ENCODE measurements around the gene AVP. TPM values are rescaled to one million over a fixed set of nuclear protein-coding genes. Genes with fewer than 3 reads are reported as not detected.

Gene AVP
- total and polyA plus RNA-seq, 2 of the 13 experiments (the other 11 are each of a cell fraction or from before 2014, with no cell fraction given) = 0.12 TPM; not detected in 1

- TF ChIP-seq TMF1 (CRISPR knock-in tag; IDR thresholded peaks at IDR 0.05; ENCODE audit: low read depth) = no peak; the same call in 1 of the 2 replicates
- peak; percentile 16 for TF ChIP-seq XRCC5 (optimal IDR thresholded peaks at IDR 0.05; ENCODE audit: low read length)
- TF ChIP-seq USF2 (IDR thresholded peaks at IDR 0.05; ENCODE audit: low read depth, low read length) = no peak
- TF ChIP-seq USF2 (CRISPR knock-in tag; IDR thresholded peaks at IDR 0.05; ENCODE audit: borderline replicate concordance) = peak; percentile 42; the same call in 1 of the 2 replicates
- TF ChIP-seq TOPORS (CRISPR knock-in tag; IDR thresholded peaks at IDR 0.05) = no peak; the same call in 1 of the 2 replicates
- TF ChIP-seq FOXO1 (CRISPR knock-in tag; IDR thresholded peaks at IDR 0.05) = peak; percentile 96
- no peak for TF ChIP-seq REPIN1 (CRISPR knock-in tag; IDR thresholded peaks at IDR 0.05; ENCODE audit: borderline replicate concordance, low read depth)
- TF ChIP-seq DMAP1 (CRISPR knock-in tag; IDR thresholded peaks at IDR 0.05) = peak; percentile 62; the same call in 1 of the 2 replicates
- TF ChIP-seq ZMYM4 (CRISPR knock-in tag; IDR thresholded peaks at IDR 0.05) = peak; percentile 78; the same call in 1 of the 2 replicates
- 0 out of 2 replicates have a peak, but pooled peaks have one; percentile 23 for TF ChIP-seq NFYB (CRISPR knock-in tag; IDR thresholded peaks at IDR 0.05)
- no peak for TF ChIP-seq KLF15 (CRISPR knock-in tag; IDR thresholded peaks at IDR 0.05; ENCODE audit: borderline replicate concordance)
- no peak for TF ChIP-seq SUZ12 (IDR thresholded peaks at IDR 0.05; ENCODE audit: low read depth, low read length)
- no peak for TF ChIP-seq ZBTB1 (CRISPR knock-in tag; IDR thresholded peaks at IDR 0.05; ENCODE audit: borderline replicate concordance)
- peak; percentile 74; the same call in 1 of the 2 replicates for TF ChIP-seq PRDM10 (CRISPR knock-in tag; IDR thresholded peaks at IDR 0.05; ENCODE audit: low read depth)
- TF ChIP-seq MTERF4 (CRISPR knock-in tag; IDR thresholded peaks at IDR 0.05) = peak; percentile 70; the same call in 1 of the 2 replicates
- TF ChIP-seq ZNF20 (CRISPR knock-in tag; IDR thresholded peaks at IDR 0.05) = no peak
- TF ChIP-seq ZNF691 (CRISPR knock-in tag; IDR thresholded peaks at IDR 0.05; ENCODE audit: borderline replicate concordance, low read depth) = peak; percentile 43; the same call in 1 of the 2 replicates
- TF ChIP-seq E2F2 (CRISPR knock-in tag; IDR thresholded peaks at IDR 0.05; ENCODE audit: borderline replicate concordance) = peak; percentile 87; the same call in 1 of the 2 replicates
- TF ChIP-seq CREB1 (IDR thresholded peaks at IDR 0.05) = peak; percentile 74; the same call in 1 of the 2 replicates
- no peak for TF ChIP-seq CREB1 (CRISPR knock-in tag; IDR thresholded peaks at IDR 0.05)
- no peak for TF ChIP-seq ZNF350 (CRISPR knock-in tag; IDR thresholded peaks at IDR 0.05; ENCODE audit: borderline replicate concordance, low read depth)
Observed at GRCh38 chr20:3103369-3104032, 19.0 kb upstream of the AVP start (continued).

Data from HepG2 (cell line).